HG02798 (cell line): ENCODE data around the gene COL18A1.

Experiments
- ATAC-seq: cut with Tn5 transposase; IDR thresholded peaks from one replicate; pipeline ENCODE4 v1.9.1; 2021; ENCODE audit warnings: mild to moderate bottlenecking; ENCODE audit not compliant: unreplicated experiment, poor library complexity

Gene COL18A1

DNA sequence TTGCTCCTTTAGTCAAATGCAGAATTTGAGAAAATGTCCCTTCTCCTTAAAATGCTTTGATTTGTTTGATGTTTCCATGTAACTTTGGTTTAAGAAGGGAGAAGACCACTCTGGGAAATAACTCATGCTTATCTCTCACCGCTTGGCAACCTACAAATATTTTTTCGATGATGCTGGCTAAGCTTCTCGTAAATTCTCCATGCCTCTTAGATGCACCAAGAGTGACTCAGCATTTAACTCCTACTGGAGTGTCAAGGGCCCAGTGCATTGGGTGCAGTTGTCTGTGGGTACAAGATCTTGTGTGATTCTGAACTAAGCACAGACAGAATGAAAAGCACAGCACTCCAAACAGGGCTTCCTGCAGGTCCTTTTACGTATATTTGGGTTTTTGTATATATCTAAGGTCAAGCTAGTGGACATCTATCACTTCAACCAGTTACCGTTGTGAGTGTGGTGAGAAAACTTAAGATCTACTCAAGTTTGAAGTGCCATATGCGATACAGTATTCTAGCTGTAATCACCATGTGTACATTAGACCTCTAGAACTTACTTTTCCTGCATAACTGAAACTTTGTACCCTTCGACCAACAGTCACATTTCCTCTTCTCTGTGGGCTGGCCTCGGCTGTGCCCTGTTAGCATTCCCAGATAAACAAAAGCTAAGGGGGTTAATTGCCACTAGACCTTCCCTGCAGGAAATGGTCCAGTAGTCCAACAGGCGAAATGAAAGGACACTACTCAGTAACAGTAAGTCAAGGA, 55.8 kb downstream of the COL18A1 start:
- no peak for ATAC-seq

DNA sequence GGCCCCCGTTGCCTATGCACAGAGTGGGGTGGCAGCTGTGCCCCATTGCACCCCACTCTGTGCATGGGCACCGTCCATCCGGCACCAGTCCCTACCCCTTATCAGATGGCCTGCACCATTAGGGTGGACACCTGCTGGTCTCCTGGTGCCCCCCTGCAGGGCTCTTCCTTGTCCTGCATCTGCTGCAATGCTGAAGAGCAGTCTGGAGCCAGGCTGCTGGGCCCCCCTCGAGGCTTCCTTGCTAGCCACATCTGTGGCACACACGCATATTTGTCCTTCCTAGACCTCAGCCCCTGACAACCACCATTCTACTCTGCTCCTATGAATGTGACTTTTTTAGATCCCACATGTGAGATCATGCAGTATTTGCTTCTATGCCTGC, 56.4 kb downstream of the COL18A1 start:
- ATAC-seq, result no peak

- no peak for ATAC-seq
Measured at GRCh38 chr21:45461806-45462341, 56.9 kb downstream of the COL18A1 start.

- no peak for ATAC-seq
Measured at GRCh38 chr21:45463871-45464270, 58.9 kb downstream of the COL18A1 start.

- no peak for ATAC-seq
Measured at GRCh38 chr21:45464309-45464708, 59.3 kb downstream of the COL18A1 start.

DNA sequence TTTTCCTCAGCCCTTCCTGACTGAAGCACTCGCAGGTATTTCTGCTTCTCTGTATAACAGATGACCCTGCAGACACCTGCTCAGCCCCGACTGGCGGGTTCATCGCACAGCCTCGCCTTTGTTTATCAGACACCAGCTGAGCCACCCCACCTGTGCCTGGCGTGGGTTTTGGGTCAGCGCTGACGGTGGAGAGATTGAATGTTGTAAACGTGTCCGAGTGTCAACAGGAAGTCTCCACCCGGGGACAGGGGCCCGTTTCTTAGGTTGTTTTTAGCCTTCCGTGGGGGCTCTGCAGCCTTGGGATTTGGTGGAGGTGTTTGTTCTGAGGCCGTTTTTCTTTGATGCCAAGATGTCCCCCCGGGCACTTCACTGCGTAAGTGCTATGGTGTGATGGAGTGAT, 60.1 kb downstream of the COL18A1 start:
- ATAC-seq, result no peak

GRCh38 chr21:45465611-45466329, 60.8 kb downstream of the COL18A1 start:
- no peak for ATAC-seq

GRCh38 chr21:45466330-45467220, 61.6 kb downstream of the COL18A1 start:
- ATAC-seq, result no peak

DNA sequence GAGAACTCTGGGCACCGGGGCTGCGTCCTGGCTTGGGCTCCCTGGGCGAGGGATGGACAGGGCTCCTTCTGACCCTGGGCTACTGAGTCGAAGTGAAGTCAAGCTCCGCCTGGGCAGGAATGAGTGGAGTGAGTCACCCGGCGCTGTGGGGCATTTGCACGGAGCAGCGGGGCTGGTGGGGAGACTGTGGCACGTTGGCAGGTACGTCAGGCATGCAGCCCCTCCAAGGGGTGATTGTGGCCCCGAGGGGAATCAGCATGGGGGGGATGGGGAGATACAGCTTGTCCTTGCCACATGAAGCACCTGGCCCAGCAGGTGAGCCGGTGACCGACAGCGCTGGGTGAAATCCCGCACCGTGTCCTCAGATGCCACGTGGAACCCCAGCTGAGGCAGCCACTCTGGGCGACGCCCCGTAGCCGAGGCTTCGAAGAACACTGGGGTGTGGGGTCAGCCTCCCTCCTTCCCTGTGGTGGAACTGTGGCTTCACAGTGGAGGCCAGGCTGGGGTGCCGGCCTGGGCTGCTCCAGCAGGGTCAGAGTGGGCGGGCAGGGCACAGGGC, 62.3 kb downstream of the COL18A1 start:
- no peak for ATAC-seq

GRCh38 chr21:45468051-45468970, 63.3 kb downstream of the COL18A1 start:
- no peak for ATAC-seq

DNA sequence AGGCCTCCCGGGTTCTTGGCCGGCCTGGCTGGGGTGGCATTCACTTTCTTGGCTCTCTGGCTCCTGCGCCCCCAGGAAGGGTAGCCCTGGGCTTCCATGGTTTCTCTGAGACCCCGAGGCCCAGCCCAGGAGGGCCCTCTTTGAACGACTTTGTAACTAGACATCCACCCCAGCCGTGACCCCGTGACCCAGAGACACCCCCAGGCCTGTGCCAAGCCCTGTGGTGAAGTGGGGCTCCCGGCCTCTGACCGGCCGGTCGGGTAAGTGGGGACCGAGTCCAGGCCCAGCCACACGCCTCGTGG, 64.0 kb downstream of the COL18A1 start:
- no peak for ATAC-seq

- ATAC-seq, result no peak
Measured at GRCh38 chr21:45469273-45470086, 64.5 kb downstream of the COL18A1 start.

- no peak for ATAC-seq
Measured at GRCh38 chr21:45470087-45470515, 65.1 kb downstream of the COL18A1 start.

- no peak for ATAC-seq
Measured at GRCh38 chr21:45470773-45471524, 66.0 kb downstream of the COL18A1 start.

DNA sequence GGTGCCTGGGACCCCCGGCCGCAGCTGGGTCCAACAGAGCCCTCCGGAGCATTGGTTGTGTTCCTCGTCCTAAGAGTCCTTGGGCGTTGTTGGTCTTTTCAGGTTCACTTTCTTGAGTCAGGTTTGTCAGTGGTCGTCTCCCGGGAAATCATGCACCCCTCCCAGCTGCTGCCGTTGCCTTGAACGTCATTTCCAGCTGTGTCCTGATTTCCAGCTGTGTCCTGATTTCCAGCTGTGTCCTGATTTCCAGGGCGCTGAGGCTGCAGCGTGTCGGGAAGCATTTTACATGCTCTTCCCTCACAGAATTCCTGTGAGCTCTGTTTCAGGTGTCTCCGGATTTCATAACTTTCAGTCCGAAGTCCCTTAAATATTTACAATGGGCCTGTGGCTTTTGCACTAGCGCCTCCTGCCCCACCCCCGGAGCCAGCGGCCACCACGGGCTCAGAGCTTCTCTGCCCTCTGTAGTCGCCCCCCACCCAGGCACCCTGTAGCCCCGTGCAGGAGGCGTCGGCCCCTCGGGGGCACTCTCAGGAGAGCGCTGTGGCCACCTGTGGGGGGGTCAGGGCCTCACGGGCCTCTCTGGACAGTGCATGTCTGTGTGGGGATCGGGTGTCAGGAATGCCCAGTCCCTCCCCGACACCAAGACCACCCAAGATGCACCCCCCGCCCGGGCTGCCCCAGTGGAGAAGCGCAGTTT, 66.7 kb downstream of the COL18A1 start:
- ATAC-seq, result no peak

DNA sequence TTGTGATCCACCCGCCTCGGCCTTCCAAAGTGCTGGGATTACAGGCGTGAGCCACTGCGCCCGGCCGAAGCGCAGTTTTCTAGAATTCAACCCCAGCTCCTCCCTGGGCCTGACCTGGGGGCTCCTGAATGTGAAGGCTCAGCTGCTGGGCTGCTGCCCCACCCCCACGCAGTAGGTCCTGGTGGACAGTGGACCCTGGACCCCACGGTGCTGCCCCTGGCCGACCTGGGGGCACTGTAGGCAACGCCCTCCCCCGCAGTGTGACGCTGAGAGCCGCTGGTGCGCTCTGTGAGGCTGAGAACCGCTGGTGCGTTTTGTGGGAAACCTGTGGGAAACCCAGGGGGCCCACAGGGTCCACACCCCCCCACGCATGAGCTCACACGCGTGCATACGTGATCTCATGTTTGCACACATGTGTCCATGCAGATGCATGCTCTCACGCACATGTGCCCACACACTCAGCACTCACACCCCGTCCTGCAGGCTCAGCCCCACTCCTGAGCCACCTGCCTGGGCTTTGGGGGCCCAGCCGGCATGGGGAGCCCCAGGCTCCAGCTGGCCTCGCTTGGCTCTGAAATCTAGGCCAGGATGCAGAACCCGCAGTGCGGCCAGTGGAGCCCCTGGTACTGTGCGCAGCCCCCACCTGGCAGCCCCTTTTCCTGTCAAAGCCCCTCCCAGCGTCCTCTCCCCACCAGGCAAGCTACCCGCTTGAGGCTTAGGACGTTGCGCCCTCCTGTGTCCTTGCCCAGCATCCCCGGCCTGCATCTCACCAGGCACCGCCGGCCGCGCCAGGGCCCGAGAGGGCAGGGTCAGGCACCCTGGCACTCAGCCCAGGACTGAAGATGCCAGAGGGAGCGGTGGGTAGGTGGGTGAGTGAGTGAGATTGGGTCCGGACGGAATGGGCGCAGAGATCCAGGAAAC, 67.7 kb downstream of the COL18A1 start:
- ATAC-seq, result no peak
